HCT116 (cell line): ENCODE results near the gene TAF5. TPM values are rescaled to one million over a fixed set of nuclear protein-coding genes. Genes with fewer than 3 reads are reported as not detected.

Source experiments
- ATAC-seq: fragments of 200-7000 bp; cut with Tn5 transposase; 2 replicates; pipeline ENCODE4 v1.9.1; 2020; ENCODE audit warnings: mild to moderate bottlenecking, moderate library complexity
- BruUV-seq: library from RNA; stranded (reverse); fragments of 400-500 nt; replicated peaks from 2 replicates; lab custom pipeline; 2021; lab: Mats Ljungman, UMichigan
- CTCF ChIA-PET: fragments of 300-600 bp; sonication (Branson Sonifier 250); formaldehyde crosslinking; loops from one replicate; lab custom pipeline; 2021; ENCODE audit warnings: antibody characterized with exemption; lab: Charles Lee
- POLR2A ChIA-PET: fragments of 300-600, 350-600 bp; sonication (Branson Sonifier 250); formaldehyde crosslinking; loops from one replicate; lab custom pipeline; 2021; ENCODE audit warnings: antibody characterized with exemption; lab: Charles Lee
- RAD21 ChIA-PET, 2 experiments: fragments of 300-600 bp; sonication (Branson Sonifier 250); formaldehyde crosslinking; loops; one replicate each; lab custom pipeline; 2023; ENCODE audit warnings: low total read pairs in 2 of 2; ENCODE audit not compliant: uncharacterized antibody in 2 of 2, unreplicated experiment in 2 of 2, low non-redundant PET in 1 of 2; lab: Charles Lee
- DNase-seq: peaks from one replicate; pipeline ENCODE4 v3.0.0-alpha.2; 2010; ENCODE audit warnings: low read depth, low spot score
- H2AFZ ChIP-seq: fragments of 200-600 bp; shearing (Covaris generic), sonication (generic); 2 replicates; pipeline ENCODE4 v1.6.1; 2017; ENCODE audit warnings: low read depth, mixed run types, mixed read lengths, antibody characterized with exemption, low read length; ENCODE audit not compliant: poor library complexity, severe bottlenecking
- H3K27ac ChIP-seq: 2 replicates; pipeline ENCODE4 v1.5.1; 2012; ENCODE audit warnings: low read depth, low read length
- H3K27me3 ChIP-seq: fragments of 200-600 bp; sonication (generic); 2 replicates; pipeline ENCODE4 v1.6.1; 2016; ENCODE audit warnings: mixed run types, low read length, mixed read lengths; ENCODE audit not compliant: insufficient read depth
- H3K36me3 ChIP-seq, 2 experiments: fragments of 200-500 bp in 1 of 2; fragments of 200-600 bp in 1 of 2; sonication (Bioruptor generic) in 1 of 2; sonication (generic) in 1 of 2; 2 replicates each; pipeline versions ENCODE4 v1.5.1 to v1.6.1; 2014 to 2016; ENCODE audit warnings: low read length in 2 of 2, inconsistent platforms in 1 of 2, mixed read lengths in 1 of 2, mixed run types in 1 of 2; ENCODE audit not compliant: insufficient read depth in 2 of 2, control insufficient read depth in 1 of 2
- H3K4me1 ChIP-seq, 2 experiments: fragments of 200-600 bp in 1 of 2; sonication (generic) in 1 of 2; 2 replicates each; pipeline versions ENCODE4 v1.5.1 to v1.6.1; 2012 to 2017; ENCODE audit warnings: low read length in 2 of 2, inconsistent platforms in 1 of 2, mild to moderate bottlenecking in 1 of 2, mixed read lengths in 1 of 2, mixed run types in 1 of 2, moderate library complexity in 1 of 2; ENCODE audit not compliant: insufficient read depth in 2 of 2, control insufficient read depth in 1 of 2
- H3K4me2 ChIP-seq: fragments of 200-600 bp; sonication (generic); 2 replicates; pipeline ENCODE4 v1.6.1; 2017; ENCODE audit warnings: mixed run types, low read length, mixed read lengths
- H3K4me3 ChIP-seq, 2 experiments: fragments of 200-600 bp in 1 of 2; sonication (generic) in 1 of 2; replicated peaks in 1 of 2; 2 replicates each; pipeline ENCODE4 v1.5.1; 2011 to 2016; ENCODE audit warnings: low read length in 2 of 2, control low read depth in 1 of 2, low read depth in 1 of 2, mild to moderate bottlenecking in 1 of 2, mixed read lengths in 1 of 2, mixed run types in 1 of 2
- H3K79me2 ChIP-seq: fragments of 200-600 bp; sonication (generic); 2 replicates; pipeline ENCODE4 v1.6.1; 2017; ENCODE audit warnings: mild to moderate bottlenecking, mixed run types, low read length, moderate library complexity, mixed read lengths; ENCODE audit not compliant: insufficient read depth
- H3K9ac ChIP-seq: fragments of 200-600 bp; sonication (generic); 2 replicates; pipeline ENCODE4 v1.6.1; 2016; ENCODE audit warnings: low read length, mixed read lengths
- H3K9me2 ChIP-seq: fragments of 200-600 bp; sonication (generic), shearing (Covaris generic); 2 replicates; pipeline ENCODE4 v1.6.1; 2017; ENCODE audit warnings: mixed run types, mild to moderate bottlenecking, moderate library complexity; ENCODE audit not compliant: insufficient read depth
- H3K9me3 ChIP-seq, 2 experiments: fragments of 200-500 bp in 1 of 2; fragments of 200-600 bp in 1 of 2; sonication (Bioruptor generic) in 1 of 2; sonication (generic) in 1 of 2; 2 replicates each; pipeline ENCODE4 v1.6.1; 2014 to 2017; ENCODE audit warnings: low read length in 2 of 2, mixed read lengths in 2 of 2, inconsistent platforms in 1 of 2, low read depth in 1 of 2, mild to moderate bottlenecking in 1 of 2, mixed run types in 1 of 2, moderate library complexity in 1 of 2; ENCODE audit not compliant: control insufficient read depth in 1 of 2, insufficient read depth in 1 of 2
- H4K20me1 ChIP-seq: fragments of 200-600 bp; sonication (generic), shearing (Covaris generic); 2 replicates; pipeline ENCODE4 v1.6.1; 2017; ENCODE audit warnings: mixed run types, mild to moderate bottlenecking, moderate library complexity; ENCODE audit not compliant: insufficient read depth
- CEBPB ChIP-seq: IDR thresholded peaks from 2 replicates; pipeline ENCODE4 v1.6.1; 2012; ENCODE audit warnings: low read depth
- FOSL1 ChIP-seq: IDR thresholded peaks from 2 replicates; pipeline ENCODE4 v1.6.1; 2012; ENCODE audit warnings: low read depth
- JUND ChIP-seq: IDR thresholded peaks from 2 replicates; pipeline ENCODE4 v1.6.1; 2012
- POLR2A ChIP-seq: IDR thresholded peaks from 2 replicates; pipeline ENCODE4 v1.7.0; 2011; ENCODE audit warnings: borderline replicate concordance; ENCODE audit not compliant: insufficient read depth, insufficient read length; ENCODE audit errors: extremely low read depth
- POLR2AphosphoS5 ChIP-seq: IDR thresholded peaks from 2 replicates; pipeline ENCODE4 v1.6.1; 2011; ENCODE audit warnings: mild to moderate bottlenecking, low read depth, low read length, moderate library complexity
- RAD21 ChIP-seq: IDR thresholded peaks from 2 replicates; pipeline ENCODE4 v1.6.1; 2012; ENCODE audit warnings: low read depth, mild to moderate bottlenecking
- SIN3A ChIP-seq: IDR thresholded peaks from 2 replicates; pipeline ENCODE4 v1.6.1; 2012; ENCODE audit warnings: low read depth
- SP1 ChIP-seq: IDR thresholded peaks from 2 replicates; pipeline ENCODE4 v1.6.1; 2012; ENCODE audit warnings: low read depth
- SRF ChIP-seq: IDR thresholded peaks from 2 replicates; pipeline ENCODE4 v1.6.1; 2012; ENCODE audit warnings: low read depth
- TCF7L2 ChIP-seq: IDR thresholded peaks from 2 replicates; pipeline ENCODE4 v1.7.0; 2011; ENCODE audit warnings: borderline replicate concordance, inconsistent platforms; ENCODE audit not compliant: insufficient read depth, insufficient read length; ENCODE audit errors: extremely low read depth
- YY1 ChIP-seq: IDR thresholded peaks from 2 replicates; pipeline ENCODE4 v1.6.1; 2011; ENCODE audit warnings: low read length, low read depth, moderate library complexity, mild to moderate bottlenecking; ENCODE audit not compliant: insufficient replicate concordance; ENCODE audit errors: extremely low read depth
- ZNF274 ChIP-seq: fragments of 200-500 bp; sonication (Bioruptor generic); IDR thresholded peaks from 2 replicates; pipeline ENCODE4 v1.6.1; 2014; ENCODE audit warnings: mild to moderate bottlenecking, low read depth, low read length, inconsistent platforms
- intact Hi-C: fragments of 100-400 bp; cut with micrococcal nuclease; formaldehyde crosslinking; loops from 2 replicates; pipeline ENCODE4 v1.10.0; 2022
- total RNA-seq: library from RNA; stranded (reverse); gene quantifications from one replicate; pipeline ENCODE4 v1.2.1, GENCODE V29; 2021; ENCODE audit not compliant: unreplicated experiment
- TF ChIP-seq, protein P1 (sequence below): IDR thresholded peaks from 2 replicates; pipeline ENCODE4 v1.6.1; 2012
- TF ChIP-seq, protein P2 (sequence below): IDR thresholded peaks from 2 replicates; pipeline ENCODE4 v1.6.1; 2012; ENCODE audit warnings: low read depth

The TAF5 gene
- total RNA-seq, 1 experiment from 2014 or later = 9.2 TPM

DNA sequence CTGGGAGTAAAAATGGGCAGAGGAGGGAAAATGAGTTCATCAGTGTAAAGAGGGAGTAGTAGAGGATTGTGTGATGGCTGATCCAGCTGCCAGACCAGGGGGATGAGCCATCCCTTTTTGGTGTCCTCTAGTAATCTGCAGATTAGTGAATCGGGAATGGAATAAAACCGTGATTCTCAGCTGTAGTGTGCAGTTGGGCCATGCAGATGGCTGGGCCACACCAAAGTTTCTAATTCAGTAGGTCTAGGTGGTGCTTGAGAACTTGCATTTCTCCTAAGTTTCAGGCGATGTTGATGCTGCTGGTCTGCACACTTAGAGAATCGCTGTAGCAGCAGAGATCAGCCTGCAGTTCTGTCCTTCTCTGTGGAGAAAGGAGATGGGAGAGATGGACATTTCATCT is 51.3 kb downstream of the TAF5 start (continued):
- TF ChIP-seq SP1 = no peak
- no peak for TF ChIP-seq YY1
- TF ChIP-seq SRF = no peak
- TF ChIP-seq FOSL1 = no peak
- TF ChIP-seq SIN3A = no peak
- TF ChIP-seq TCF7L2 = no peak

DNA sequence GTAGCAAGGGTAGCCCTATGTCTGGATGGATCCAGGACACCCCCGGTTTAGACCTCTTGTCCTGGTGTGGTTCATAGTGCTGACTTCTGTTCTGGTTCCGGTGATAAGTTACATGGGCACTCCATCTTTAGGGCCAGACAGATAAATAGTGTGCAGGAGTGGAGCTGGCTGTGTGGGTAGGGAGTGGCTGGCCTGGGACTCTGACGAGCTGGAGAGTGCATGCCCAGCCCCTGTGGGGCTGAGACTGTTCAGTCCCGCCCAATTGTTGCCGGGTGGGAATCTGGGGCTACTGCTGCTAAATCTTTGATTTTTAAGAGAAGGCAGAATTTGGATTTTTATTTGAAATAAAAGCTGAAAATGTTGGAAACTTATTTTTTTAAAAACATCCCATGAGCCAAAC is 56.0 kb downstream of the TAF5 start:
- ChIA-PET RAD21 (no interaction called here), POLR2A (interaction anchor here (1.6 kb wide), 1 partner anchor 27 kb away, joined by 3 read pairs; the partner anchor contains the start of genes ATP5MK and PDCD11), CTCF (no interaction called here)
- Histone ChIP-seq H3K27me3 (no peaks in the 10 kb centered on the region), H3K36me3 (peaks cover 71 to 85% of the 10 kb centered on the region in 2 experiments), H3K9me2 (no peaks in the 10 kb centered on the region), H3K27ac (no peak overlapping the region), H4K20me1 (no peaks in the 10 kb centered on the region), H3K4me2 (no peak overlapping the region), H3K9me3 (no peaks in the 10 kb centered on the region), H3K79me2 (peaks cover 69% of the 10 kb centered on the region), H2AFZ (no peak overlapping the region), H3K4me1 (no peaks in the 10 kb centered on the region), H3K4me3 (no peak overlapping the region), H3K9ac (no peak overlapping the region)
- intact Hi-C loops = no loop called here
- BruUV-seq = no TSS peak
- no peak for ATAC-seq
- no peak for DNase-seq
- TF ChIP-seq, protein P1, sequence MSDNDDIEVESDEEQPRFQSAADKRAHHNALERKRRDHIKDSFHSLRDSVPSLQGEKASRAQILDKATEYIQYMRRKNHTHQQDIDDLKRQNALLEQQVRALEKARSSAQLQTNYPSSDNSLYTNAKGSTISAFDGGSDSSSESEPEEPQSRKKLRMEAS = no peak
- no peak for TF ChIP-seq SP1
- no peak for TF ChIP-seq POLR2AphosphoS5
- no peak for TF ChIP-seq FOSL1
- TF ChIP-seq, protein P2, sequence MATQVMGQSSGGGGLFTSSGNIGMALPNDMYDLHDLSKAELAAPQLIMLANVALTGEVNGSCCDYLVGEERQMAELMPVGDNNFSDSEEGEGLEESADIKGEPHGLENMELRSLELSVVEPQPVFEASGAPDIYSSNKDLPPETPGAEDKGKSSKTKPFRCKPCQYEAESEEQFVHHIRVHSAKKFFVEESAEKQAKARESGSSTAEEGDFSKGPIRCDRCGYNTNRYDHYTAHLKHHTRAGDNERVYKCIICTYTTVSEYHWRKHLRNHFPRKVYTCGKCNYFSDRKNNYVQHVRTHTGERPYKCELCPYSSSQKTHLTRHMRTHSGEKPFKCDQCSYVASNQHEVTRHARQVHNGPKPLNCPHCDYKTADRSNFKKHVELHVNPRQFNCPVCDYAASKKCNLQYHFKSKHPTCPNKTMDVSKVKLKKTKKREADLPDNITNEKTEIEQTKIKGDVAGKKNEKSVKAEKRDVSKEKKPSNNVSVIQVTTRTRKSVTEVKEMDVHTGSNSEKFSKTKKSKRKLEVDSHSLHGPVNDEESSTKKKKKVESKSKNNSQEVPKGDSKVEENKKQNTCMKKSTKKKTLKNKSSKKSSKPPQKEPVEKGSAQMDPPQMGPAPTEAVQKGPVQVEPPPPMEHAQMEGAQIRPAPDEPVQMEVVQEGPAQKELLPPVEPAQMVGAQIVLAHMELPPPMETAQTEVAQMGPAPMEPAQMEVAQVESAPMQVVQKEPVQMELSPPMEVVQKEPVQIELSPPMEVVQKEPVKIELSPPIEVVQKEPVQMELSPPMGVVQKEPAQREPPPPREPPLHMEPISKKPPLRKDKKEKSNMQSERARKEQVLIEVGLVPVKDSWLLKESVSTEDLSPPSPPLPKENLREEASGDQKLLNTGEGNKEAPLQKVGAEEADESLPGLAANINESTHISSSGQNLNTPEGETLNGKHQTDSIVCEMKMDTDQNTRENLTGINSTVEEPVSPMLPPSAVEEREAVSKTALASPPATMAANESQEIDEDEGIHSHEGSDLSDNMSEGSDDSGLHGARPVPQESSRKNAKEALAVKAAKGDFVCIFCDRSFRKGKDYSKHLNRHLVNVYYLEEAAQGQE = no peak
- TF ChIP-seq TCF7L2 = no peak
- TF ChIP-seq POLR2A = no peak
- no peak for TF ChIP-seq ZNF274
- TF ChIP-seq JUND = no peak
- no peak for TF ChIP-seq RAD21
- no peak for TF ChIP-seq SRF
- no peak for TF ChIP-seq CEBPB
